Measurements from ENCODE around the gene PREB. TPM values are rescaled to one million over a fixed set of nuclear protein-coding genes. Genes with fewer than 3 reads are reported as not detected.
A peak's percentile ranks its signal among the peaks of the same experiment; 100 is the strongest.

PREB gene
- total and polyA plus RNA-seq, 2 of the 13 experiments (the other 11 are each of a cell fraction or from before 2014, with no cell fraction given): 112 to 192 TPM

DNA sequence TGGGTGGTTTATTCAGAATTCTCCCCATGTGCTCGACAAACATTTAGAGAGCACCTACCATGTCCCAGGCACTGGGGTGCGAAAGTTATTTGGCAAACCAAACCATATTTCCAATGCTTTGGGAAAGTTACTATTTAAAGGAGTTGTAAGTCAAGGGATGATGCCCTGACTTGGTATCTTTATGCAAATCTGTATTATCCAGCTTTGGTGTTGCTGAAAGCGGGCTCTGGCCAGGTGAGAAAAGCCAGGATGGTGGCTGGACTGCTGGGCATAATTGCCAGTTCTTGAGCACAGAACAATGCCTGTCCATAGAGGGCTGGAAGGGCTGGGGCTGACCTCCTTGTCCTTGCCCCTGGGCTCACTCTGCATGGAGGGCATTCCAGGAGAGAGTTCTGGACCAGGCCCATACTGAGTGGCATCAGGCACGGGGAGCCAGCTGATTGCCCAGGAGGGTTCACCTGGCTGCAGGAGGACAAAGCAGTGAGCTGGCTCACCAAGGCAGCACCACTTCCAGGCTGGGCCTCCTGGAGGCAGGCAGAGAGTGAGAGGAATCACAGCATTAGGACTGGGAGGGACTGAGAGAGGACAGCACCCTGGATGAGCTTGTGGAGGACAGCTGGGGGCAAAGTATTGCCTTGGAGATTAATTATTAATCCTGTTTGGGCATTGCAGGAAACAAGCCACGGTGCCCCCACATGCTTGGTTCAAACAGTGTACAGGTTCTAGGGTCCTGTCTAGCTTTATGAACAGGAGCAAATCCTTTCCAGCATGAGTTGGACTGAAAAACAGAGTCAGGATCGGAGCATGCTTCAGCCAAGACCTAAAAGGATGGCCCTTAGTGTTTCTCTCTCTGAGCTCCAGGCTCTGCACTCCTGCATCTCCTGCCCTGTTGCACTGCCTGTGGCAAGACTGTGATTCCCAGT, 40.7 kb downstream of the PREB start (continued):
- TF ChIP-seq, protein P1, sequence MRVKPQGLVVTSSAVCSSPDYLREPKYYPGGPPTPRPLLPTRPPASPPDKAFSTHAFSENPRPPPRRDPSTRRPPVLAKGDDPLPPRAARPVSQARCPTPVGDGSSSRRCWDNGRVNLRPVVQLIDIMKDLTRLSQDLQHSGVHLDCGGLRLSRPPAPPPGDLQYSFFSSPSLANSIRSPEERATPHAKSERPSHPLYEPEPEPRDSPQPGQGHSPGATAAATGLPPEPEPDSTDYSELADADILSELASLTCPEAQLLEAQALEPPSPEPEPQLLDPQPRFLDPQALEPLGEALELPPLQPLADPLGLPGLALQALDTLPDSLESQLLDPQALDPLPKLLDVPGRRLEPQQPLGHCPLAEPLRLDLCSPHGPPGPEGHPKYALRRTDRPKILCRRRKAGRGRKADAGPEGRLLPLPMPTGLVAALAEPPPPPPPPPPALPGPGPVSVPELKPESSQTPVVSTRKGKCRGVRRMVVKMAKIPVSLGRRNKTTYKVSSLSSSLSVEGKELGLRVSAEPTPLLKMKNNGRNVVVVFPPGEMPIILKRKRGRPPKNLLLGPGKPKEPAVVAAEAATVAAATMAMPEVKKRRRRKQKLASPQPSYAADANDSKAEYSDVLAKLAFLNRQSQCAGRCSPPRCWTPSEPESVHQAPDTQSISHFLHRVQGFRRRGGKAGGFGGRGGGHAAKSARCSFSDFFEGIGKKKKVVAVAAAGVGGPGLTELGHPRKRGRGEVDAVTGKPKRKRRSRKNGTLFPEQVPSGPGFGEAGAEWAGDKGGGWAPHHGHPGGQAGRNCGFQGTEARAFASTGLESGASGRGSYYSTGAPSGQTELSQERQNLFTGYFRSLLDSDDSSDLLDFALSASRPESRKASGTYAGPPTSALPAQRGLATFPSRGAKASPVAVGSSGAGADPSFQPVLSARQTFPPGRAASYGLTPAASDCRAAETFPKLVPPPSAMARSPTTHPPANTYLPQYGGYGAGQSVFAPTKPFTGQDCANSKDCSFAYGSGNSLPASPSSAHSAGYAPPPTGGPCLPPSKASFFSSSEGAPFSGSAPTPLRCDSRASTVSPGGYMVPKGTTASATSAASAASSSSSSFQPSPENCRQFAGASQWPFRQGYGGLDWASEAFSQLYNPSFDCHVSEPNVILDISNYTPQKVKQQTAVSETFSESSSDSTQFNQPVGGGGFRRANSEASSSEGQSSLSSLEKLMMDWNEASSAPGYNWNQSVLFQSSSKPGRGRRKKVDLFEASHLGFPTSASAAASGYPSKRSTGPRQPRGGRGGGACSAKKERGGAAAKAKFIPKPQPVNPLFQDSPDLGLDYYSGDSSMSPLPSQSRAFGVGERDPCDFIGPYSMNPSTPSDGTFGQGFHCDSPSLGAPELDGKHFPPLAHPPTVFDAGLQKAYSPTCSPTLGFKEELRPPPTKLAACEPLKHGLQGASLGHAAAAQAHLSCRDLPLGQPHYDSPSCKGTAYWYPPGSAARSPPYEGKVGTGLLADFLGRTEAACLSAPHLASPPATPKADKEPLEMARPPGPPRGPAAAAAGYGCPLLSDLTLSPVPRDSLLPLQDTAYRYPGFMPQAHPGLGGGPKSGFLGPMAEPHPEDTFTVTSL (CRISPR knock-in tag; IDR thresholded peaks at IDR 0.05; ENCODE audit: borderline replicate concordance): 0 out of 2 replicates have a peak, but pooled peaks have one; percentile 53
- TF ChIP-seq PAX8 (CRISPR knock-in tag; IDR thresholded peaks at IDR 0.05; ENCODE audit: borderline replicate concordance) (no peak; the same call in 1 of the 2 replicates), SIN3A (IDR thresholded peaks at IDR 0.05; ENCODE audit: borderline replicate concordance, low read depth, low read length) (0 out of 2 replicates have a peak, but pooled peaks have one; percentile 5), ZZZ3 (CRISPR knock-in tag; IDR thresholded peaks at IDR 0.05; ENCODE audit: borderline replicate concordance) (no peak), JARID2 (CRISPR knock-in tag; IDR thresholded peaks at IDR 0.05; ENCODE audit: insufficient replicate concordance) (no peak), ZNF792 (CRISPR knock-in tag; IDR thresholded peaks at IDR 0.05) (no peak; the same call in 1 of the 2 replicates), ZNF639 (CRISPR knock-in tag; conservative IDR thresholded peaks at IDR 0.05) (no peak; the same call in 1 of the 2 replicates), ZSCAN25 (CRISPR knock-in tag; IDR thresholded peaks at IDR 0.05) (peak; percentile 88), NONO (IDR thresholded peaks at IDR 0.05) (no peak), NONO (CRISPR knock-in tag; conservative IDR thresholded peaks at IDR 0.05) (peak; percentile 98), ZNF350 (CRISPR knock-in tag; IDR thresholded peaks at IDR 0.05; ENCODE audit: borderline replicate concordance, low read depth) (no peak; the same call in none of the 2 replicates), ZFP90 (CRISPR knock-in tag; IDR thresholded peaks at IDR 0.05; ENCODE audit: borderline replicate concordance) (peak; percentile 44; the same call in 1 of the 2 replicates), ZSCAN9 (CRISPR knock-in tag; IDR thresholded peaks at IDR 0.05; ENCODE audit: borderline replicate concordance) (peak; percentile 46; the same call in 1 of the 2 replicates), FLYWCH1 (CRISPR knock-in tag; IDR thresholded peaks at IDR 0.05) (no peak), ARHGAP35 (CRISPR knock-in tag; IDR thresholded peaks at IDR 0.05; ENCODE audit: borderline replicate concordance) (no peak), ZNF234 (CRISPR knock-in tag; conservative IDR thresholded peaks at IDR 0.05) (no peak)
- TF ChIP-seq, protein P2, sequence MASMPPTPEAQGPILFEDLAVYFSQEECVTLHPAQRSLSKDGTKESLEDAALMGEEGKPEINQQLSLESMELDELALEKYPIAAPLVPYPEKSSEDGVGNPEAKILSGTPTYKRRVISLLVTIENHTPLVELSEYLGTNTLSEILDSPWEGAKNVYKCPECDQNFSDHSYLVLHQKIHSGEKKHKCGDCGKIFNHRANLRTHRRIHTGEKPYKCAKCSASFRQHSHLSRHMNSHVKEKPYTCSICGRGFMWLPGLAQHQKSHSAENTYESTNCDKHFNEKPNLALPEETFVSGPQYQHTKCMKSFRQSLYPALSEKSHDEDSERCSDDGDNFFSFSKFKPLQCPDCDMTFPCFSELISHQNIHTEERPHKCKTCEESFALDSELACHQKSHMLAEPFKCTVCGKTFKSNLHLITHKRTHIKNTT (CRISPR knock-in tag; IDR thresholded peaks at IDR 0.05): no peak
- TF ChIP-seq, protein P3, sequence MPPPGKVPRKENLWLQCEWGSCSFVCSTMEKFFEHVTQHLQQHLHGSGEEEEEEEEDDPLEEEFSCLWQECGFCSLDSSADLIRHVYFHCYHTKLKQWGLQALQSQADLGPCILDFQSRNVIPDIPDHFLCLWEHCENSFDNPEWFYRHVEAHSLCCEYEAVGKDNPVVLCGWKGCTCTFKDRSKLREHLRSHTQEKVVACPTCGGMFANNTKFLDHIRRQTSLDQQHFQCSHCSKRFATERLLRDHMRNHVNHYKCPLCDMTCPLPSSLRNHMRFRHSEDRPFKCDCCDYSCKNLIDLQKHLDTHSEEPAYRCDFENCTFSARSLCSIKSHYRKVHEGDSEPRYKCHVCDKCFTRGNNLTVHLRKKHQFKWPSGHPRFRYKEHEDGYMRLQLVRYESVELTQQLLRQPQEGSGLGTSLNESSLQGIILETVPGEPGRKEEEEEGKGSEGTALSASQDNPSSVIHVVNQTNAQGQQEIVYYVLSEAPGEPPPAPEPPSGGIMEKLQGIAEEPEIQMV (CRISPR knock-in tag; IDR thresholded peaks at IDR 0.05; ENCODE audit: low read depth): peak; percentile 78

Measured in HepG2 (cell line).